Breast epithelium (tissue), 3 donors: ENCODE results near the gene CCDC188.

ENCODE experiments used
- CTCF ChIP-seq, 3 donors: fragments of 450-650 bp; IDR thresholded peaks; one replicate each; pipeline ENCODE4 v1.5.1; 2016 to 2017; ENCODE audit warnings: antibody characterized with exemption in 3 of 3, mild to moderate bottlenecking in 3 of 3, moderate library complexity in 3 of 3
- POLR2A ChIP-seq: fragments of 450-650 bp; IDR thresholded peaks from one replicate; pipeline ENCODE4 v1.6.1; 2016; ENCODE audit warnings: antibody characterized with exemption, mild to moderate bottlenecking, moderate library complexity

- TF ChIP-seq CTCF (IDR thresholded peaks at IDR 0.05): no peak
- TF ChIP-seq POLR2A: no peak
Measured at GRCh38 chr22:20141186-20142077, 9.4 kb downstream of the CCDC188 start.
